DOHH2 (cell line): ENCODE data around the gene PDE4A.

Experiments used
- EZH2phosphoT487 ChIP-seq: fragments of 200-600 bp; sonication (generic); IDR thresholded peaks from 2 replicates; pipeline ENCODE4 v1.6.1; 2017; ENCODE audit warnings: borderline replicate concordance, mild to moderate bottlenecking, antibody characterized with exemption, low read length, moderate library complexity, mixed read lengths
- TF ChIP-seq, protein P1 (sequence below): fragments of 200-600 bp; sonication (generic); IDR thresholded peaks from one replicate; pipeline ENCODE4 v1.5.1; 2014; ENCODE audit warnings: antibody characterized with exemption, mild to moderate bottlenecking, low read depth, low read length; ENCODE audit not compliant: poor library complexity, severe bottlenecking

DNA sequence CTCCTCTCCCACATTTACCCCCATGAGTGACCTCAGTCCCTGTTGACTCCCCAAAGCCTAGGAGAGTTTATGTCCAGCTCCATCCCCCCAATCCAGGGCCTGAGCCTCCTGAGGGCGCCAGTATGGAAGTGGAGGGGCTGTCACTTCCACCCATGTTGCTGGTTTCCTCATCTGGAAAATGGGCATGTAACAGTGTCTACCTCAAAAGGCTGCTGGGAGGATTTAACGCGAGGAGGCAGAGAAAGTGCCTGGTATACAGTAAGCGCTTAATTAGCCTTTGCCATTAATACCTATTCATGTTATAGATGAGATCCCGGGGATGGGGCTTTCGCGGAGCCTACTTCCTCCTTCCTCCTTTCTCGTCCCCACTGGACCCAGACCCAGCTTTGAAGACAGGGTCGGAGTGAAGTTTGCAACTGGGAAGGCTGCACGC is 40.4 kb upstream of the PDE4A start:
- TF ChIP-seq, protein P1, sequence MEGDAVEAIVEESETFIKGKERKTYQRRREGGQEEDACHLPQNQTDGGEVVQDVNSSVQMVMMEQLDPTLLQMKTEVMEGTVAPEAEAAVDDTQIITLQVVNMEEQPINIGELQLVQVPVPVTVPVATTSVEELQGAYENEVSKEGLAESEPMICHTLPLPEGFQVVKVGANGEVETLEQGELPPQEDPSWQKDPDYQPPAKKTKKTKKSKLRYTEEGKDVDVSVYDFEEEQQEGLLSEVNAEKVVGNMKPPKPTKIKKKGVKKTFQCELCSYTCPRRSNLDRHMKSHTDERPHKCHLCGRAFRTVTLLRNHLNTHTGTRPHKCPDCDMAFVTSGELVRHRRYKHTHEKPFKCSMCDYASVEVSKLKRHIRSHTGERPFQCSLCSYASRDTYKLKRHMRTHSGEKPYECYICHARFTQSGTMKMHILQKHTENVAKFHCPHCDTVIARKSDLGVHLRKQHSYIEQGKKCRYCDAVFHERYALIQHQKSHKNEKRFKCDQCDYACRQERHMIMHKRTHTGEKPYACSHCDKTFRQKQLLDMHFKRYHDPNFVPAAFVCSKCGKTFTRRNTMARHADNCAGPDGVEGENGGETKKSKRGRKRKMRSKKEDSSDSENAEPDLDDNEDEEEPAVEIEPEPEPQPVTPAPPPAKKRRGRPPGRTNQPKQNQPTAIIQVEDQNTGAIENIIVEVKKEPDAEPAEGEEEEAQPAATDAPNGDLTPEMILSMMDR: no peak
- TF ChIP-seq EZH2phosphoT487: no peak
